Measurements from ENCODE around the gene UQCRQ.

DNA sequence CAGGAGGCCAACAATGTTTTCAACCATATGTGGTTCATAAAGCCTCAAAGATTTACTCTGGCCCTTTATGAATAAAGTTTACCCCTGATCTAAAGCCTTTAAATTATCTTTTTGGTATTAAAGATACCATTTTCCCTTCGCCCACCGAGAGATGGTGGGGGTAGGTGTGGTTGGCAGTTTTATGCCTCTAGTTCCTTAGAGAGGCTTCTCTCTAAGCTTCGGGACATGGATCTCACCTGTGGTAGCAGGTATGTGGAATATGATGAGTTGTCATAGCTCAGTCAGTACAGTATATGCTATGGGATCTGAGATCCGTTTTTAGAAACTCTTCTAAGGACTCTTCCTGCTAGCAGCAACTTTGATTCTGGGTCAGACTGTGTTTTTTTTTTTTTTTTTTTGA lies 2.3 kb downstream of the UQCRQ start:
- TF ChIP-seq POLR2A (IDR thresholded peaks at IDR 0.05): no peak
- TF ChIP-seq, protein P1, sequence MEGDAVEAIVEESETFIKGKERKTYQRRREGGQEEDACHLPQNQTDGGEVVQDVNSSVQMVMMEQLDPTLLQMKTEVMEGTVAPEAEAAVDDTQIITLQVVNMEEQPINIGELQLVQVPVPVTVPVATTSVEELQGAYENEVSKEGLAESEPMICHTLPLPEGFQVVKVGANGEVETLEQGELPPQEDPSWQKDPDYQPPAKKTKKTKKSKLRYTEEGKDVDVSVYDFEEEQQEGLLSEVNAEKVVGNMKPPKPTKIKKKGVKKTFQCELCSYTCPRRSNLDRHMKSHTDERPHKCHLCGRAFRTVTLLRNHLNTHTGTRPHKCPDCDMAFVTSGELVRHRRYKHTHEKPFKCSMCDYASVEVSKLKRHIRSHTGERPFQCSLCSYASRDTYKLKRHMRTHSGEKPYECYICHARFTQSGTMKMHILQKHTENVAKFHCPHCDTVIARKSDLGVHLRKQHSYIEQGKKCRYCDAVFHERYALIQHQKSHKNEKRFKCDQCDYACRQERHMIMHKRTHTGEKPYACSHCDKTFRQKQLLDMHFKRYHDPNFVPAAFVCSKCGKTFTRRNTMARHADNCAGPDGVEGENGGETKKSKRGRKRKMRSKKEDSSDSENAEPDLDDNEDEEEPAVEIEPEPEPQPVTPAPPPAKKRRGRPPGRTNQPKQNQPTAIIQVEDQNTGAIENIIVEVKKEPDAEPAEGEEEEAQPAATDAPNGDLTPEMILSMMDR (IDR thresholded peaks at IDR 0.05): no peak

All from ovary (tissue), 3 donors.